Body of pancreas (tissue), 4 donors: ENCODE data around the gene CBFA2T3.

Source experiments
- POLR2A ChIP-seq, 3 donors: fragments of 450-650 bp; IDR thresholded peaks; one replicate each; pipeline ENCODE4 v1.6.1; 2016; ENCODE audit warnings: antibody characterized with exemption in 3 of 3, mild to moderate bottlenecking in 2 of 3
- TF ChIP-seq, protein P1 (sequence below), 7 experiments: fragments of 450-650 bp in 4 of 7; fragments of 200-600 bp in 3 of 7; sonication (generic) in 3 of 7; IDR thresholded peaks; one replicate each; pipeline ENCODE4 v1.5.1; 2016 to 2019; ENCODE audit warnings: antibody characterized with exemption in 7 of 7

GRCh38 chr16:88877564-88878289 lies 99.3 kb downstream of the CBFA2T3 start:
- TF ChIP-seq, protein P1, sequence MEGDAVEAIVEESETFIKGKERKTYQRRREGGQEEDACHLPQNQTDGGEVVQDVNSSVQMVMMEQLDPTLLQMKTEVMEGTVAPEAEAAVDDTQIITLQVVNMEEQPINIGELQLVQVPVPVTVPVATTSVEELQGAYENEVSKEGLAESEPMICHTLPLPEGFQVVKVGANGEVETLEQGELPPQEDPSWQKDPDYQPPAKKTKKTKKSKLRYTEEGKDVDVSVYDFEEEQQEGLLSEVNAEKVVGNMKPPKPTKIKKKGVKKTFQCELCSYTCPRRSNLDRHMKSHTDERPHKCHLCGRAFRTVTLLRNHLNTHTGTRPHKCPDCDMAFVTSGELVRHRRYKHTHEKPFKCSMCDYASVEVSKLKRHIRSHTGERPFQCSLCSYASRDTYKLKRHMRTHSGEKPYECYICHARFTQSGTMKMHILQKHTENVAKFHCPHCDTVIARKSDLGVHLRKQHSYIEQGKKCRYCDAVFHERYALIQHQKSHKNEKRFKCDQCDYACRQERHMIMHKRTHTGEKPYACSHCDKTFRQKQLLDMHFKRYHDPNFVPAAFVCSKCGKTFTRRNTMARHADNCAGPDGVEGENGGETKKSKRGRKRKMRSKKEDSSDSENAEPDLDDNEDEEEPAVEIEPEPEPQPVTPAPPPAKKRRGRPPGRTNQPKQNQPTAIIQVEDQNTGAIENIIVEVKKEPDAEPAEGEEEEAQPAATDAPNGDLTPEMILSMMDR (IDR thresholded peaks at IDR 0.05) = no peak
- no peak for TF ChIP-seq POLR2A (IDR thresholded peaks at IDR 0.05)
